Liver (tissue), 9 donors: ENCODE measurements around the gene PRND. TPM values are rescaled to one million over a fixed set of nuclear protein-coding genes. Genes with fewer than 3 reads are reported as not detected.

Experiments
- DNase-seq: peaks from one replicate; pipeline ENCODE4 v3.0.0-alpha.2; 2017; ENCODE audit warnings: low spot score
- H3K27ac ChIP-seq, 2 donors: one replicate each; pipeline ENCODE4 v1.7.0; 2013; ENCODE audit warnings: inconsistent platforms in 2 of 2, low read length in 2 of 2, control low read depth in 1 of 2, low read depth in 1 of 2, mild to moderate bottlenecking in 1 of 2
- H3K27me3 ChIP-seq, 4 donors: one replicate each; pipeline versions ENCODE4 v1.6.1 to v1.7.0; 2013; ENCODE audit warnings: low read length in 3 of 4, inconsistent platforms in 1 of 4, mild to moderate bottlenecking in 1 of 4, moderate library complexity in 1 of 4; ENCODE audit not compliant: control insufficient read depth in 4 of 4, insufficient read depth in 4 of 4
- H3K36me3 ChIP-seq, 4 donors: one replicate each; pipeline versions ENCODE4 v1.6.1 to v1.7.0; 2013; ENCODE audit warnings: low read length in 3 of 4, mild to moderate bottlenecking in 3 of 4, low read depth in 1 of 4, moderate library complexity in 1 of 4; ENCODE audit not compliant: control insufficient read depth in 4 of 4, insufficient read depth in 3 of 4
- H3K4me1 ChIP-seq, 4 donors: one replicate each; pipeline versions ENCODE4 v1.6.1 to v1.7.0; 2013; ENCODE audit warnings: low read length in 3 of 4, mild to moderate bottlenecking in 3 of 4, moderate library complexity in 1 of 4; ENCODE audit not compliant: control insufficient read depth in 4 of 4, insufficient read depth in 4 of 4
- H3K4me3 ChIP-seq, 3 donors: one replicate each; pipeline versions ENCODE4 v1.6.1 to v1.7.0; 2013; ENCODE audit warnings: low read length in 3 of 3, control low read depth in 1 of 3, low read depth in 1 of 3, mild to moderate bottlenecking in 1 of 3
- H3K9ac ChIP-seq, 2 donors: one replicate each; pipeline ENCODE4 v1.7.0; 2013; ENCODE audit warnings: low read length in 2 of 2, mild to moderate bottlenecking in 2 of 2, moderate library complexity in 2 of 2, control low read depth in 1 of 2, low read depth in 1 of 2
- H3K9me3 ChIP-seq, 4 donors: one replicate each; pipeline versions ENCODE4 v1.6.1 to v1.7.0; 2013; ENCODE audit warnings: low read length in 3 of 4; ENCODE audit not compliant: control insufficient read depth in 4 of 4
- FOXA2 ChIP-seq: IDR thresholded peaks from 2 replicates; pipeline ENCODE4 v1.6.1; 2016; ENCODE audit warnings: antibody characterized with exemption
- GABPA ChIP-seq, 2 donors: IDR thresholded peaks in 1 of 2; conservative IDR thresholded peaks in 1 of 2; 2 replicates each; pipeline ENCODE4 v1.6.1; 2016; ENCODE audit warnings: antibody characterized with exemption in 2 of 2, mild to moderate bottlenecking in 1 of 2, moderate library complexity in 1 of 2
- JUND ChIP-seq, 2 donors: IDR thresholded peaks; 2 replicates each; pipeline ENCODE4 v1.6.1; 2016; ENCODE audit warnings: antibody characterized with exemption in 2 of 2
- NR2F2 ChIP-seq: IDR thresholded peaks from 2 replicates; pipeline ENCODE4 v1.6.1; 2016; ENCODE audit warnings: antibody characterized with exemption
- RAD21 ChIP-seq, 2 donors: IDR thresholded peaks; 2 replicates each; pipeline ENCODE4 v1.6.1; 2016; ENCODE audit warnings: antibody characterized with exemption in 2 of 2, mild to moderate bottlenecking in 2 of 2
- WGBS: extraction: QIAGEN DNeasy Blood & Tissue Kit; methylation state at CpG from one replicate; pipeline ENCODE4 v1.1.7; 2013; 5-methylcytosine and 5-hydroxymethylcytosine counted together
- polyA plus RNA-seq, 2 donors: library from polyadenylated mRNA; stranded (reverse) in 1 of 2; unstranded in 1 of 2; fragments of 200-250 nt in 1 of 2; fragments of >200 nt in 1 of 2; fragmentation: Nextera tagmentation in 1 of 2; extraction: Ambion mirVana in 1 of 2; gene quantifications; one replicate each; pipeline versions ENCODE4 v1.2.1 to v1.2.3, GENCODE V29; 2013 to 2015
- total RNA-seq, 2 donors: library from RNA; depleted of rRNA; stranded (reverse); fragments of >200 nt; gene quantifications; one replicate each; pipeline ENCODE4 v1.2.3, GENCODE V29; 2014
- TF ChIP-seq, protein P1 (sequence below): IDR thresholded peaks from 2 replicates; pipeline ENCODE4 v1.6.1; 2016; ENCODE audit warnings: antibody characterized with exemption, mild to moderate bottlenecking
- TF ChIP-seq, protein P2 (sequence below): fragments of 150-350 bp; IDR thresholded peaks from 2 replicates; pipeline ENCODE4 v1.5.1; 2017; ENCODE audit warnings: improper control_type of control experiment, low read depth, low read length; ENCODE audit not compliant: missing input control
- TF ChIP-seq, protein P3 (sequence below): IDR thresholded peaks from 2 replicates; pipeline ENCODE4 v1.6.1; 2016; ENCODE audit warnings: antibody characterized with exemption
- TF ChIP-seq, protein P4 (sequence below): IDR thresholded peaks from 2 replicates; pipeline ENCODE4 v1.6.1; 2016; ENCODE audit warnings: antibody characterized with exemption
- donor health status: healthy.
- donor health status: healthy.
- donor health status: healthy.
- donor health status: healthy.
- donor health status: healthy.

PRND gene
- total and polyA plus RNA-seq, 4 donors = 0.23 TPM; not detected in 3

DNA sequence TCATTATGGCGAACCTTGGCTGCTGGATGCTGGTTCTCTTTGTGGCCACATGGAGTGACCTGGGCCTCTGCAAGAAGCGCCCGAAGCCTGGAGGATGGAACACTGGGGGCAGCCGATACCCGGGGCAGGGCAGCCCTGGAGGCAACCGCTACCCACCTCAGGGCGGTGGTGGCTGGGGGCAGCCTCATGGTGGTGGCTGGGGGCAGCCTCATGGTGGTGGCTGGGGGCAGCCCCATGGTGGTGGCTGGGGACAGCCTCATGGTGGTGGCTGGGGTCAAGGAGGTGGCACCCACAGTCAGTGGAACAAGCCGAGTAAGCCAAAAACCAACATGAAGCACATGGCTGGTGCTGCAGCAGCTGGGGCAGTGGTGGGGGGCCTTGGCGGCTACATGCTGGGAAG, 22.5 kb upstream of the PRND start:
- no peaks in the 10 kb centered on the region for H3K4me1 ChIP-seq
- TF ChIP-seq RAD21 (IDR thresholded peaks at IDR 0.05) = no peak
- no peak for TF ChIP-seq GABPA (IDR thresholded peaks at IDR 0.05 in 1 of 2, conservative IDR thresholded peaks at IDR 0.05 in 1 of 2)
- TF ChIP-seq JUND (IDR thresholded peaks at IDR 0.05) = no peak
- no peaks in the 10 kb centered on the region for H3K27me3 ChIP-seq
- H3K9me3 ChIP-seq = no peaks in the 10 kb centered on the region
- H3K9ac ChIP-seq = no peak overlapping the region
- no peak for DNase-seq
- H3K27ac ChIP-seq = no peak overlapping the region
- H3K36me3 ChIP-seq = peaks cover 3 to 7% (median 5%) of the 10 kb centered on the region in 4 donors
- 97% methylated on average over 9 of the region's 9 CpGs for WGBS
- H3K4me3 ChIP-seq = no peak overlapping the region

DNA sequence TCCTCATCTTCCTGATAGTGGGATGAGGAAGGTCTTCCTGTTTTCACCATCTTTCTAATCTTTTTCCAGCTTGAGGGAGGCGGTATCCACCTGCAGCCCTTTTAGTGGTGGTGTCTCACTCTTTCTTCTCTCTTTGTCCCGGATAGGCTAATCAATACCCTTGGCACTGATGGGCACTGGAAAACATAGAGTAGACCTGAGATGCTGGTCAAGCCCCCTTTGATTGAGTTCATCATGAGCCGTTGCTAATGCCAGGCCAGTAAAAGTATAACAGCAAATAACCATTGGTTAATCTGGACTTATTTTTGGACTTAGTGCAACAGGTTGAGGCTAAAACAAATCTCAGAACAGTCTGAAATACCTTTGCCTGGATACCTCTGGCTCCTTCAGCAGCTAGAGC, 21.8 kb upstream of the PRND start:
- WGBS = 99% methylated on average over 3 of the region's 3 CpGs
- Histone ChIP-seq H3K4me3 (no peak overlapping the region), H3K9ac (no peak overlapping the region), H3K27me3 (no peaks in the 10 kb centered on the region), H3K36me3 (peaks cover 3 to 7% (median 5%) of the 10 kb centered on the region in 4 donors), H3K4me1 (no peaks in the 10 kb centered on the region), H3K27ac (no peak overlapping the region), H3K9me3 (no peaks in the 10 kb centered on the region)
- no peak for TF ChIP-seq JUND (IDR thresholded peaks at IDR 0.05)
- TF ChIP-seq, protein P1, sequence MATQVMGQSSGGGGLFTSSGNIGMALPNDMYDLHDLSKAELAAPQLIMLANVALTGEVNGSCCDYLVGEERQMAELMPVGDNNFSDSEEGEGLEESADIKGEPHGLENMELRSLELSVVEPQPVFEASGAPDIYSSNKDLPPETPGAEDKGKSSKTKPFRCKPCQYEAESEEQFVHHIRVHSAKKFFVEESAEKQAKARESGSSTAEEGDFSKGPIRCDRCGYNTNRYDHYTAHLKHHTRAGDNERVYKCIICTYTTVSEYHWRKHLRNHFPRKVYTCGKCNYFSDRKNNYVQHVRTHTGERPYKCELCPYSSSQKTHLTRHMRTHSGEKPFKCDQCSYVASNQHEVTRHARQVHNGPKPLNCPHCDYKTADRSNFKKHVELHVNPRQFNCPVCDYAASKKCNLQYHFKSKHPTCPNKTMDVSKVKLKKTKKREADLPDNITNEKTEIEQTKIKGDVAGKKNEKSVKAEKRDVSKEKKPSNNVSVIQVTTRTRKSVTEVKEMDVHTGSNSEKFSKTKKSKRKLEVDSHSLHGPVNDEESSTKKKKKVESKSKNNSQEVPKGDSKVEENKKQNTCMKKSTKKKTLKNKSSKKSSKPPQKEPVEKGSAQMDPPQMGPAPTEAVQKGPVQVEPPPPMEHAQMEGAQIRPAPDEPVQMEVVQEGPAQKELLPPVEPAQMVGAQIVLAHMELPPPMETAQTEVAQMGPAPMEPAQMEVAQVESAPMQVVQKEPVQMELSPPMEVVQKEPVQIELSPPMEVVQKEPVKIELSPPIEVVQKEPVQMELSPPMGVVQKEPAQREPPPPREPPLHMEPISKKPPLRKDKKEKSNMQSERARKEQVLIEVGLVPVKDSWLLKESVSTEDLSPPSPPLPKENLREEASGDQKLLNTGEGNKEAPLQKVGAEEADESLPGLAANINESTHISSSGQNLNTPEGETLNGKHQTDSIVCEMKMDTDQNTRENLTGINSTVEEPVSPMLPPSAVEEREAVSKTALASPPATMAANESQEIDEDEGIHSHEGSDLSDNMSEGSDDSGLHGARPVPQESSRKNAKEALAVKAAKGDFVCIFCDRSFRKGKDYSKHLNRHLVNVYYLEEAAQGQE = no peak
- TF ChIP-seq, protein P2, sequence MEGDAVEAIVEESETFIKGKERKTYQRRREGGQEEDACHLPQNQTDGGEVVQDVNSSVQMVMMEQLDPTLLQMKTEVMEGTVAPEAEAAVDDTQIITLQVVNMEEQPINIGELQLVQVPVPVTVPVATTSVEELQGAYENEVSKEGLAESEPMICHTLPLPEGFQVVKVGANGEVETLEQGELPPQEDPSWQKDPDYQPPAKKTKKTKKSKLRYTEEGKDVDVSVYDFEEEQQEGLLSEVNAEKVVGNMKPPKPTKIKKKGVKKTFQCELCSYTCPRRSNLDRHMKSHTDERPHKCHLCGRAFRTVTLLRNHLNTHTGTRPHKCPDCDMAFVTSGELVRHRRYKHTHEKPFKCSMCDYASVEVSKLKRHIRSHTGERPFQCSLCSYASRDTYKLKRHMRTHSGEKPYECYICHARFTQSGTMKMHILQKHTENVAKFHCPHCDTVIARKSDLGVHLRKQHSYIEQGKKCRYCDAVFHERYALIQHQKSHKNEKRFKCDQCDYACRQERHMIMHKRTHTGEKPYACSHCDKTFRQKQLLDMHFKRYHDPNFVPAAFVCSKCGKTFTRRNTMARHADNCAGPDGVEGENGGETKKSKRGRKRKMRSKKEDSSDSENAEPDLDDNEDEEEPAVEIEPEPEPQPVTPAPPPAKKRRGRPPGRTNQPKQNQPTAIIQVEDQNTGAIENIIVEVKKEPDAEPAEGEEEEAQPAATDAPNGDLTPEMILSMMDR = no peak
- TF ChIP-seq, protein P3, sequence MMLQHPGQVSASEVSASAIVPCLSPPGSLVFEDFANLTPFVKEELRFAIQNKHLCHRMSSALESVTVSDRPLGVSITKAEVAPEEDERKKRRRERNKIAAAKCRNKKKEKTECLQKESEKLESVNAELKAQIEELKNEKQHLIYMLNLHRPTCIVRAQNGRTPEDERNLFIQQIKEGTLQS = no peak
- TF ChIP-seq, protein P4, sequence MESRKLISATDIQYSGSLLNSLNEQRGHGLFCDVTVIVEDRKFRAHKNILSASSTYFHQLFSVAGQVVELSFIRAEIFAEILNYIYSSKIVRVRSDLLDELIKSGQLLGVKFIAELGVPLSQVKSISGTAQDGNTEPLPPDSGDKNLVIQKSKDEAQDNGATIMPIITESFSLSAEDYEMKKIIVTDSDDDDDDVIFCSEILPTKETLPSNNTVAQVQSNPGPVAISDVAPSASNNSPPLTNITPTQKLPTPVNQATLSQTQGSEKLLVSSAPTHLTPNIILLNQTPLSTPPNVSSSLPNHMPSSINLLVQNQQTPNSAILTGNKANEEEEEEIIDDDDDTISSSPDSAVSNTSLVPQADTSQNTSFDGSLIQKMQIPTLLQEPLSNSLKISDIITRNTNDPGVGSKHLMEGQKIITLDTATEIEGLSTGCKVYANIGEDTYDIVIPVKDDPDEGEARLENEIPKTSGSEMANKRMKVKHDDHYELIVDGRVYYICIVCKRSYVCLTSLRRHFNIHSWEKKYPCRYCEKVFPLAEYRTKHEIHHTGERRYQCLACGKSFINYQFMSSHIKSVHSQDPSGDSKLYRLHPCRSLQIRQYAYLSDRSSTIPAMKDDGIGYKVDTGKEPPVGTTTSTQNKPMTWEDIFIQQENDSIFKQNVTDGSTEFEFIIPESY = no peak
- DNase-seq = no peak

DNA sequence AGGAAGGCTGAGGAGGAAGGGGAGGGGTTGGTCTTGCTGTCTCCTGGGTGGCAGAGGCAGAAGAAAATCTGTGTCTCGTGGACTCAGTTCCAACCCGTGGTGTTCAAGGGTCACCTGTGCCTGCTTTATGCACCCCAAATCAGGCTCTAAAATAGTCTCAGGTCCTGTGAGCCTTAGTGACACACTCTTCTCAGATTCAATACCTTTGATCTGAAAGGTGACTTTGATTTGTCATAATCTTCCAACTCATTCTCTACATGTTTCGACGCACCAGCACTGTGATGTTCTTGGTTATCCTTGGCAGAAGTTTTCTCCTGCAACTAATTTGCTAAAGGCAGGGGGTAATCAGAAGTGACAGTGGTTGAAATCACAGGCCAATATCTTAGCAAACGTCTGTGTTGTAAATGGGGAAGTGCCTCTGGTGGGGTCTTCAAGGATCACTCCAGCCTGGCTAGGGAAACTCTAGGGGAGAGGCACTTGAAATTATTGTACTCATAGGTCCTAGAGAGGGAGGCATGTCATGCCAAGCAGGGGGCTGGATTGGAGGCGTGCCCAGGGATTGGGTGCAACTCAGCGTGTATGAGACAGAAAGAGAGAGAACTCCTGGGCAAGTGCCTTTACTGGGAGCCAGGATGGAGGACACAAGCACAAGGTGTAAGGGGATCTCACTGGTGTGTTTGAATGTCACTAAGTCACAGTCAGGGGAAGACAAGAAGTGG, 19.0 kb upstream of the PRND start:
- H3K4me3 ChIP-seq = no peak overlapping the region
- H3K9me3 ChIP-seq = no peaks in the 10 kb centered on the region
- no peaks in the 10 kb centered on the region for H3K4me1 ChIP-seq
- H3K27me3 ChIP-seq = no peaks in the 10 kb centered on the region
- WGBS = 77% methylated on average over 7 of the region's 7 CpGs
- no peak overlapping the region for H3K27ac ChIP-seq
- no peak for DNase-seq
- H3K36me3 ChIP-seq = peaks cover 3 to 7% (median 5%) of the 10 kb centered on the region in 4 donors
- H3K9ac ChIP-seq = no peak overlapping the region
- TF ChIP-seq FOXA2 (no peak), NR2F2 (no peak), JUND (IDR thresholded peaks at IDR 0.05) (no peak), GABPA (IDR thresholded peaks at IDR 0.05 in 1 of 2, conservative IDR thresholded peaks at IDR 0.05 in 1 of 2) (no peak)
- TF ChIP-seq, protein P4 = no peak
- TF ChIP-seq, protein P2 = no peak
